ENCODE measurements around the gene PPP1R10. TPM values are rescaled to one million over a fixed set of nuclear protein-coding genes. Genes with fewer than 3 reads are reported as not detected.

Gene PPP1R10
- total and polyA plus RNA-seq, 2 of the 13 experiments (the other 11 are each of a cell fraction or from before 2014, with no cell fraction given): 26.3 to 38.4 TPM

- TF ChIP-seq ZBTB34 (CRISPR knock-in tag; IDR thresholded peaks at IDR 0.05) (no peak), ZFP36 (IDR thresholded peaks at IDR 0.05; ENCODE audit: borderline replicate concordance, low read depth, low read length, partially characterized antibody) (no peak), MAFG (CRISPR knock-in tag; IDR thresholded peaks at IDR 0.05) (no peak), SMYD3 (CRISPR knock-in tag; IDR thresholded peaks at IDR 0.05) (0 out of 2 replicates have a peak, but pooled peaks have one; percentile 54), JUN (CRISPR knock-in tag; IDR thresholded peaks at IDR 0.05) (0 out of 2 replicates have a peak, but pooled peaks have one; percentile 10), ZSCAN29 (CRISPR knock-in tag; conservative IDR thresholded peaks at IDR 0.05) (no peak), ZNF747 (CRISPR knock-in tag; IDR thresholded peaks at IDR 0.05; ENCODE audit: borderline replicate concordance) (no peak), MLX (CRISPR knock-in tag; IDR thresholded peaks at IDR 0.05) (no peak), PBX3 (CRISPR knock-in tag; IDR thresholded peaks at IDR 0.05; ENCODE audit: borderline replicate concordance) (no peak), ZNF691 (CRISPR knock-in tag; IDR thresholded peaks at IDR 0.05; ENCODE audit: borderline replicate concordance, low read depth) (no peak), KDM5A (IDR thresholded peaks at IDR 0.05; ENCODE audit: borderline replicate concordance, low read length) (no peak; the same call in 1 of the 2 replicates), SETDB1 (CRISPR knock-in tag; IDR thresholded peaks at IDR 0.05; ENCODE audit: borderline replicate concordance) (no peak), BRCA1 (CRISPR knock-in tag; IDR thresholded peaks at IDR 0.05) (no peak), ZNF597 (CRISPR knock-in tag; IDR thresholded peaks at IDR 0.05) (no peak), SCMH1 (CRISPR knock-in tag; IDR thresholded peaks at IDR 0.05; ENCODE audit: borderline replicate concordance) (no peak), TCF7 (IDR thresholded peaks at IDR 0.05; ENCODE audit: low read depth) (no peak), PAWR (CRISPR knock-in tag; IDR thresholded peaks at IDR 0.05; ENCODE audit: borderline replicate concordance) (no peak), ZNF552 (CRISPR knock-in tag; IDR thresholded peaks at IDR 0.05; ENCODE audit: borderline replicate concordance) (no peak), NR1H2 (CRISPR knock-in tag; IDR thresholded peaks at IDR 0.05; ENCODE audit: borderline replicate concordance, low read depth) (no peak), GABPA (IDR thresholded peaks at IDR 0.05; ENCODE audit: low read depth, low read length) (no peak), GABPA (CRISPR knock-in tag; IDR thresholded peaks at IDR 0.05; ENCODE audit: low read depth) (0 out of 2 replicates have a peak, but pooled peaks have one; percentile 12), ZNF513 (CRISPR knock-in tag; conservative IDR thresholded peaks at IDR 0.05) (no peak)
These were observed 2.8 kb downstream of the PPP1R10 start (continued) for GRCh38 chr6:30614044-30614842.
